ENCODE data around the gene MATN4. TPM values are rescaled to one million over a fixed set of nuclear protein-coding genes. Genes with fewer than 3 reads are reported as not detected.

MATN4 gene
- total and polyA plus RNA-seq, 4 donors: 0.14 to 0.49 (median 0.35) TPM

GRCh38 chr20:45318948-45319347 is 10.8 kb upstream of the MATN4 start:
- ATAC-seq (ENCODE audit: insufficient read depth, low FRiP score) (no peak), DNase-seq (no peak)
- peaks cover 0 to 36% (median 17%) of the 10 kb centered on the region in 3 donors for H3K27me3 ChIP-seq (ENCODE audit: control insufficient read depth in 3 of 3, insufficient read depth in 3 of 3, low read length in 2 of 3)
- H3K4me3 ChIP-seq: no peak overlapping the region
- no peak for TF ChIP-seq CTCF (IDR thresholded peaks at IDR 0.05; ENCODE audit: control extremely low read depth, extremely low read depth)
- no peak overlapping the region for H3K9ac ChIP-seq (ENCODE audit: insufficient read depth in 1 of 2, low read length in 2 of 2)
- H3K9me3 ChIP-seq (ENCODE audit: control insufficient read depth in 4 of 4, insufficient read depth in 3 of 4, low read length in 3 of 4): no peaks in the 10 kb centered on the region
- no peaks in the 10 kb centered on the region for H3K4me1 ChIP-seq (ENCODE audit: control insufficient read depth in 5 of 5, insufficient read depth in 5 of 5, low read length in 5 of 5)
- H3K36me3 ChIP-seq (ENCODE audit: control insufficient read depth in 4 of 4, insufficient read depth in 4 of 4, low read length in 4 of 4): no peaks in the 10 kb centered on the region
- no peak overlapping the region for H3K27ac ChIP-seq (ENCODE audit: low read depth in 1 of 2, low read length in 1 of 2)
- WGBS, 2 donors: 51 to 69% methylated on average over 2 of the region's 2 CpGs

GRCh38 chr20:45318386-45318939 is 10.4 kb upstream of the MATN4 start:
- WGBS, 2 donors: 67 to 75% methylated on average over 7 of the region's 7 CpGs
- H3K36me3 ChIP-seq (ENCODE audit: control insufficient read depth in 4 of 4, insufficient read depth in 4 of 4, low read length in 4 of 4): no peaks in the 10 kb centered on the region
- H3K27ac ChIP-seq (ENCODE audit: low read depth in 1 of 2, low read length in 1 of 2): no peak overlapping the region
- no peak overlapping the region for H3K9ac ChIP-seq (ENCODE audit: insufficient read depth in 1 of 2, low read length in 2 of 2)
- H3K27me3 ChIP-seq (ENCODE audit: control insufficient read depth in 3 of 3, insufficient read depth in 3 of 3, low read length in 2 of 3): peaks cover 0 to 38% (median 17%) of the 10 kb centered on the region in 3 donors
- H3K4me3 ChIP-seq: no peak overlapping the region
- ATAC-seq (ENCODE audit: insufficient read depth, low FRiP score) (no peak), DNase-seq (no peak)
- no peaks in the 10 kb centered on the region for H3K4me1 ChIP-seq (ENCODE audit: control insufficient read depth in 5 of 5, insufficient read depth in 5 of 5, low read length in 5 of 5)
- H3K9me3 ChIP-seq (ENCODE audit: control insufficient read depth in 4 of 4, insufficient read depth in 3 of 4, low read length in 3 of 4): no peaks in the 10 kb centered on the region
- no peak for TF ChIP-seq CTCF (IDR thresholded peaks at IDR 0.05; ENCODE audit: control extremely low read depth, extremely low read depth)

- Histone ChIP-seq H3K9ac (ENCODE audit: insufficient read depth in 1 of 2, low read length in 2 of 2) (no peak overlapping the region), H3K27me3 (ENCODE audit: control insufficient read depth in 3 of 3, insufficient read depth in 3 of 3, low read length in 2 of 3) (peaks cover 0 to 43% (median 17%) of the 10 kb centered on the region in 3 donors)
Observed at GRCh38 chr20:45317826-45318225, 9.7 kb upstream of the MATN4 start.

More at GRCh38 chr20:45317826-45318225, 9.7 kb upstream of the MATN4 start:
- Histone ChIP-seq H3K9me3 (ENCODE audit: control insufficient read depth in 4 of 4, insufficient read depth in 3 of 4, low read length in 3 of 4) (no peaks in the 10 kb centered on the region), H3K4me3 (no peak overlapping the region), H3K36me3 (ENCODE audit: control insufficient read depth in 4 of 4, insufficient read depth in 4 of 4, low read length in 4 of 4) (no peaks in the 10 kb centered on the region), H3K27ac (ENCODE audit: low read depth in 1 of 2, low read length in 1 of 2) (no peak overlapping the region), H3K4me1 (ENCODE audit: control insufficient read depth in 5 of 5, insufficient read depth in 5 of 5, low read length in 5 of 5) (no peaks in the 10 kb centered on the region)
- 68 to 71% methylated on average over 3 of the region's 3 CpGs for WGBS, 2 donors
- ATAC-seq (ENCODE audit: insufficient read depth, low FRiP score) (no peak), DNase-seq (no peak)
- no peak for TF ChIP-seq CTCF (IDR thresholded peaks at IDR 0.05; ENCODE audit: control extremely low read depth, extremely low read depth)
